Measurements from ENCODE around the gene ATP5F1C.
A peak's percentile ranks its signal among the peaks of the same experiment; 100 is the strongest.
"Not testable (repeated sequence)": the region's sequence is repeated elsewhere in the genome, so short reads cannot be mapped to it uniquely, and the experiment has no call there.

ATP5F1C gene

GRCh38 chr10:7773845-7774801 is 13.9 kb upstream of the ATP5F1C start:
- no peak overlapping the region for H3K4me3 ChIP-seq (ENCODE audit: low read length)
- no peaks in the 10 kb centered on the region for H3K9me3 ChIP-seq (ENCODE audit: control insufficient read depth, low read length)
- no peaks in the 10 kb centered on the region for H3K36me3 ChIP-seq (ENCODE audit: control insufficient read depth, insufficient read depth, low read length)
- H3K27me3 ChIP-seq (ENCODE audit: control insufficient read depth, insufficient read depth, low read length), result no peaks in the 10 kb centered on the region
- H3K4me1 ChIP-seq (ENCODE audit: control insufficient read depth, insufficient read depth, low read length), result peaks cover 3% of the 10 kb centered on the region
- no peak overlapping the region for H3K9ac ChIP-seq (ENCODE audit: low read length)

GRCh38 chr10:7776777-7777176 is 11.2 kb upstream of the ATP5F1C start:
- Histone ChIP-seq H3K4me1 (ENCODE audit: control insufficient read depth, insufficient read depth, low read length) (peaks cover 3% of the 10 kb centered on the region), H3K27me3 (ENCODE audit: control insufficient read depth, insufficient read depth, low read length) (no peaks in the 10 kb centered on the region), H3K36me3 (ENCODE audit: control insufficient read depth, insufficient read depth, low read length) (peaks cover 7% of the 10 kb centered on the region), H3K4me3 (ENCODE audit: low read length) (no peak overlapping the region), H3K9me3 (ENCODE audit: control insufficient read depth, low read length) (no peaks in the 10 kb centered on the region), H3K9ac (ENCODE audit: low read length) (no peak overlapping the region)

- H3K27me3 ChIP-seq (ENCODE audit: control insufficient read depth, insufficient read depth, low read length); H3K9ac ChIP-seq (ENCODE audit: low read length); H3K9me3 ChIP-seq (ENCODE audit: control insufficient read depth, low read length); H3K4me1 ChIP-seq (ENCODE audit: control insufficient read depth, insufficient read depth, low read length); H3K36me3 ChIP-seq (ENCODE audit: control insufficient read depth, insufficient read depth, low read length); H3K4me3 ChIP-seq (ENCODE audit: low read length): not testable (repeated sequence)
These were observed 5.8 kb upstream of the ATP5F1C start for GRCh38 chr10:7782194-7782593.

GRCh38 chr10:7786430-7786829 is 1.5 kb upstream of the ATP5F1C start:
- Histone ChIP-seq H3K4me3 (ENCODE audit: low read length) (no peak overlapping the region), H3K36me3 (ENCODE audit: control insufficient read depth, insufficient read depth, low read length) (no peaks in the 10 kb centered on the region), H3K27me3 (ENCODE audit: control insufficient read depth, insufficient read depth, low read length) (no peaks in the 10 kb centered on the region), H3K9ac (ENCODE audit: low read length) (no peak overlapping the region), H3K9me3 (ENCODE audit: control insufficient read depth, low read length) (no peaks in the 10 kb centered on the region), H3K4me1 (ENCODE audit: control insufficient read depth, insufficient read depth, low read length) (peaks cover 4% of the 10 kb centered on the region)

- Histone ChIP-seq H3K27me3 (ENCODE audit: control insufficient read depth, insufficient read depth, low read length) (no peaks in the 10 kb centered on the region), H3K9ac (ENCODE audit: low read length) (peak overlapping the region; percentile 84), H3K36me3 (ENCODE audit: control insufficient read depth, insufficient read depth, low read length) (no peaks in the 10 kb centered on the region), H3K4me1 (ENCODE audit: control insufficient read depth, insufficient read depth, low read length) (peaks cover 4% of the 10 kb centered on the region), H3K9me3 (ENCODE audit: control insufficient read depth, low read length) (no peaks in the 10 kb centered on the region), H3K4me3 (ENCODE audit: low read length) (peak overlapping the region; percentile 47)
These were observed 674 bp upstream of the ATP5F1C start for GRCh38 chr10:7787150-7787856.

GRCh38 chr10:7788639-7789286 is 786 bp downstream of the ATP5F1C start:
- Histone ChIP-seq H3K4me1 (ENCODE audit: control insufficient read depth, insufficient read depth, low read length) (peaks cover 4% of the 10 kb centered on the region), H3K9me3 (ENCODE audit: control insufficient read depth, low read length) (no peaks in the 10 kb centered on the region), H3K36me3 (ENCODE audit: control insufficient read depth, insufficient read depth, low read length) (no peaks in the 10 kb centered on the region), H3K4me3 (ENCODE audit: low read length) (peak overlapping the region; percentile 47), H3K27me3 (ENCODE audit: control insufficient read depth, insufficient read depth, low read length) (no peaks in the 10 kb centered on the region), H3K9ac (ENCODE audit: low read length) (peak overlapping the region; percentile 84)

- Histone ChIP-seq H3K4me3 (ENCODE audit: low read length) (peak overlapping the region; percentile 47), H3K9ac (ENCODE audit: low read length) (peak overlapping the region; percentile 84), H3K27me3 (ENCODE audit: control insufficient read depth, insufficient read depth, low read length) (no peaks in the 10 kb centered on the region), H3K36me3 (ENCODE audit: control insufficient read depth, insufficient read depth, low read length) (no peaks in the 10 kb centered on the region), H3K9me3 (ENCODE audit: control insufficient read depth, low read length) (no peaks in the 10 kb centered on the region), H3K4me1 (ENCODE audit: control insufficient read depth, insufficient read depth, low read length) (peaks cover 4% of the 10 kb centered on the region)
These were observed 1.4 kb downstream of the ATP5F1C start for GRCh38 chr10:7789390-7789789.

- Histone ChIP-seq H3K9ac (ENCODE audit: low read length) (no peak overlapping the region), H3K4me3 (ENCODE audit: low read length) (no peak overlapping the region), H3K27me3 (ENCODE audit: control insufficient read depth, insufficient read depth, low read length) (no peaks in the 10 kb centered on the region), H3K9me3 (ENCODE audit: control insufficient read depth, low read length) (no peaks in the 10 kb centered on the region), H3K4me1 (ENCODE audit: control insufficient read depth, insufficient read depth, low read length) (peaks cover 8% of the 10 kb centered on the region), H3K36me3 (ENCODE audit: control insufficient read depth, insufficient read depth, low read length) (no peaks in the 10 kb centered on the region)
These were observed 4.6 kb downstream of the ATP5F1C start for GRCh38 chr10:7792541-7792940.

- Histone ChIP-seq H3K27me3 (ENCODE audit: control insufficient read depth, insufficient read depth, low read length) (no peaks in the 10 kb centered on the region), H3K9me3 (ENCODE audit: control insufficient read depth, low read length) (no peaks in the 10 kb centered on the region), H3K4me1 (ENCODE audit: control insufficient read depth, insufficient read depth, low read length) (peaks cover 8% of the 10 kb centered on the region), H3K36me3 (ENCODE audit: control insufficient read depth, insufficient read depth, low read length) (no peaks in the 10 kb centered on the region), H3K9ac (ENCODE audit: low read length) (no peak overlapping the region), H3K4me3 (ENCODE audit: low read length) (no peak overlapping the region)
These were observed 6.5 kb downstream of the ATP5F1C start for GRCh38 chr10:7794251-7795026.

GRCh38 chr10:7795605-7796004 is 7.6 kb downstream of the ATP5F1C start:
- H3K9me3 ChIP-seq (ENCODE audit: control insufficient read depth, low read length), result no peaks in the 10 kb centered on the region
- H3K27me3 ChIP-seq (ENCODE audit: control insufficient read depth, insufficient read depth, low read length), result no peaks in the 10 kb centered on the region
- peaks cover 4% of the 10 kb centered on the region for H3K4me1 ChIP-seq (ENCODE audit: control insufficient read depth, insufficient read depth, low read length)
- H3K9ac ChIP-seq (ENCODE audit: low read length), result no peak overlapping the region
- no peaks in the 10 kb centered on the region for H3K36me3 ChIP-seq (ENCODE audit: control insufficient read depth, insufficient read depth, low read length)
- H3K4me3 ChIP-seq (ENCODE audit: low read length), result no peak overlapping the region

- Histone ChIP-seq H3K36me3 (ENCODE audit: control insufficient read depth, insufficient read depth, low read length) (no peaks in the 10 kb centered on the region), H3K4me1 (ENCODE audit: control insufficient read depth, insufficient read depth, low read length) (peaks cover 4% of the 10 kb centered on the region), H3K4me3 (ENCODE audit: low read length) (no peak overlapping the region)
These were observed 9.6 kb downstream of the ATP5F1C start for GRCh38 chr10:7797582-7797981.

More at GRCh38 chr10:7797582-7797981, 9.6 kb downstream of the ATP5F1C start:
- Histone ChIP-seq H3K9me3 (ENCODE audit: control insufficient read depth, low read length) (no peaks in the 10 kb centered on the region), H3K9ac (ENCODE audit: low read length) (no peak overlapping the region), H3K27me3 (ENCODE audit: control insufficient read depth, insufficient read depth, low read length) (no peaks in the 10 kb centered on the region)

Data from mucosa of stomach (tissue), 1 donor.